ENCODE data around the gene SRMS. TPM values are rescaled to one million over a fixed set of nuclear protein-coding genes. Genes with fewer than 3 reads are reported as not detected.

Gene SRMS
- total and polyA plus RNA-seq, 10 donors: 0.07 to 1.5 (median 0.78) TPM; not detected in 2

- Histone ChIP-seq H3K36me3 (peaks cover 3 to 99% (median 66%) of the 10 kb centered on the region in 6 donors), H3K9me3 (no peaks in the 10 kb centered on the region), H3K27me3 (replicated peaks in 1 of 7) (no peaks in the 10 kb centered on the region), H3K4me3 (no peak overlapping the region), H3K27ac (no peak overlapping the region), H3K4me1 (peaks cover 16 to 55% (median 37%) of the 10 kb centered on the region in 6 donors)
- 95 to 98% (median 95%) methylated on average over 41 to 61 of the region's 61 CpGs for WGBS, 5 donors
- TF ChIP-seq POLR2A (IDR thresholded peaks at IDR 0.05): no peak
- peak in 1 of 3 donors; percentile 50 for TF ChIP-seq POLR2AphosphoS5 (IDR thresholded peaks at IDR 0.05)
- DNase-seq: peak; percentile 78
- intact Hi-C loops (cut with DNase I; ENCODE audit: low total_unique reads): no loop called here
Measured at GRCh38 chr20:63565021-63565698, 17.6 kb upstream of the SRMS start.

DNA sequence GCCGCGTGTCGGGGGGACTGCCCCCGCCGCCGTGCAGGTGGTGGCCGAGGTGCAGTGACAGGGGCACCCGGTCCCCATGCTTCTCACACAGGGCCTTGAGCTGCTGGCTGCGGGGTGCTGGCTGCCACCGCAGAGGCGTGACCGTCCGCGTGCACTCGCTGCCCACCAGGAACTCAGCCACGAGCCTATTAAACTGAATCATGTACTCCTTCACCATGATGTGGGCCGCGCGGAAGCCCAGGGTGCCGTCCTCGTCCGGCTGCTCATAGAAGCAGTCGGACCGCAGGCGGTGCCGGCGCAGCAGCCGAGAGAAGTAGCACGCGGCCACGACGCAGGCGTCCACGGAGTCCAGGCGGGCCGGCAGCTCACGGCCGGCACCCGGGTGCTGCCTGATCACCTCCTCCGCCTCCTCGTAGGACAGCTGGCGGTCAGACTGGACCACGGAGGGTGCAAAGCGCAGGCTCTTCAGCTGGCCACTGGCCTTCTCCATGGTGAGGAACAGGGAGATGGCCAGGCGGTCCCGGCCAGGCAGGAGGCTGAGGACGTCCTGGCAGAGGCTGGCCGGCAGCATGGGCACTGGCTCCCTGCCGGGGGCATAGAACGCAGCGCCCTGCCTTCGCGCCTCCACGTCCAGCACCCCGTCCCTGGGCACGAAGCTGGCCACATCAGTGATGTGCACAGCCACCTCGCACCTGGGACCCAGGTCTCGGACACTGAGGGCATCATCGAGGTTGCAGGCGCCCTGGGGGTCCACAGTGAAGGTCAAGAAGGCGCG, 16.7 kb upstream of the SRMS start:
- Histone ChIP-seq H3K27ac (no peak overlapping the region), H3K27me3 (replicated peaks in 1 of 7) (no peaks in the 10 kb centered on the region), H3K9me3 (no peaks in the 10 kb centered on the region), H3K4me3 (no peak overlapping the region), H3K36me3 (peaks cover 3 to 99% (median 72%) of the 10 kb centered on the region in 6 donors), H3K4me1 (peaks cover 10 to 46% (median 29%) of the 10 kb centered on the region in 6 donors)
- DNase-seq: peak; percentile 79
- TF ChIP-seq CTCF (IDR thresholded peaks at IDR 0.05 in 8 of 11, conservative IDR thresholded peaks at IDR 0.05 in 3 of 11) (no peak), POLR2AphosphoS5 (IDR thresholded peaks at IDR 0.05) (peak in 1 of 3 donors; percentile 3)
- intact Hi-C loops (cut with DNase I; ENCODE audit: low total_unique reads): no loop called here
- 91 to 97% (median 96%) methylated on average over 46 to 62 of the region's 62 CpGs for WGBS, 5 donors

- Histone ChIP-seq H3K4me3 (no peak overlapping the region), H3K4me1 (peaks cover 1 to 37% (median 20%) of the 10 kb centered on the region in 6 donors), H3K27me3 (replicated peaks in 1 of 7) (no peaks in the 10 kb centered on the region), H3K9me3 (no peaks in the 10 kb centered on the region), H3K27ac (no peak overlapping the region), H3K36me3 (peaks cover 3 to 99% (median 79%) of the 10 kb centered on the region in 6 donors)
- WGBS, 5 donors: 87 to 96% (median 94%) methylated on average over 3 to 55 of the region's 55 CpGs
- intact Hi-C loops (cut with DNase I; ENCODE audit: low total_unique reads): no loop called here
- no peak for TF ChIP-seq POLR2A (IDR thresholded peaks at IDR 0.05)
- TF ChIP-seq POLR2AphosphoS5 (IDR thresholded peaks at IDR 0.05): no peak
- TF ChIP-seq CTCF (IDR thresholded peaks at IDR 0.05 in 8 of 11, conservative IDR thresholded peaks at IDR 0.05 in 3 of 11): no peak
- DNase-seq: no peak
Measured at GRCh38 chr20:63563225-63563935, 15.8 kb upstream of the SRMS start.

DNA sequence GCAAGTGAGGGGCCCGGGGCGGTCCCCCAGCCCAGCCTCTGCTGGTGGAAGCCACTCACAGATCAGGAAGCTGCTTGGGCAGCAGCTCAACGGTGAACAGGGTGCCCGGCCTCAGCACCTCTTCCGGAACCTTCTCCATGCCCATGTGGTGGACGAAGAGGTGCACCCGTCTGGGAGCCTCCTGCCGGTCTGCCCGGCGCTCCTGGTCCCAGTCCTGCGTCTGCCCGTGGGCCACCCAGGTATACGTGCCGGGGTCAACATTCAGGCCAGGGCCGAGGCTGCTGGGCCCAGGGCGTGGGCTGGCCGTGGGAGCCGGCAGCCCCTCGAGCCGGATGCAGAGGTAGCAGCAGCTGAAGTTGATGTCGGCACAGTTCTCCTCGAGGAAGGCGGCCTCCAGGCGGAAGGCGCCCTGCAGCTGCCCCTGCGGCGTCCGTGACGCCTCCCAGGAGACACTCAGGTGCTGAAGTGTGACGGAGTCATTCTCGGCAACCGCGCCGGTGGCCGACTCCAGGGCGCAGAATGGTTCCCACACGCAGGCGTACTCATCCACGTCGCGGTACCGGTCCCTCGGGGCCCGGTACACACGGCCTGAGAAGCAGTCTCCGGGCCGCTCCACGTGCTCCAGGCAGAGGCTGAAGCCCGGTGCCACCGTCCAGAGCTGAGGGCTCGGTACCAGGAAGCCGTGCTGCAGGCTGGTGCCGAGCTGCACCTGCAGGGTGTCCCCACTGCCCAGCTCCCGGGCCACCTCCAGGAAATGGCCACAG, 15.1 kb upstream of the SRMS start:
- TF ChIP-seq POLR2A (IDR thresholded peaks at IDR 0.05) (no peak), POLR2AphosphoS5 (IDR thresholded peaks at IDR 0.05) (peak; percentile 11 to 65 (median 42))
- 92 to 96% (median 92%) methylated on average over 13 to 54 of the region's 54 CpGs for WGBS, 5 donors
- DNase-seq: peak; percentile 81
- Histone ChIP-seq H3K4me3 (no peak overlapping the region), H3K36me3 (peaks cover 3 to 99% (median 82%) of the 10 kb centered on the region in 6 donors), H3K9me3 (no peaks in the 10 kb centered on the region), H3K27me3 (replicated peaks in 1 of 7) (no peaks in the 10 kb centered on the region), H3K4me1 (peaks cover 0 to 30% (median 13%) of the 10 kb centered on the region in 6 donors), H3K27ac (no peak overlapping the region)
- intact Hi-C loops (cut with DNase I; ENCODE audit: low total_unique reads): no loop called here

All from spleen (tissue), 11 donors.